Measurements from ENCODE around the gene FKRP. TPM values are rescaled to one million over a fixed set of nuclear protein-coding genes. Genes with fewer than 3 reads are reported as not detected.

The FKRP gene
- total RNA-seq, 120 experiments from 2014 or later = 18.2 to 45.4 (median 30.5) TPM

Small RNA genes within 50 kb of the gene (microRNA-seq; reads per million reads assigned to microRNA genes)
- 0 to 5.8 (median 0.92) reads per million in 43 experiments for gene MIR320E

Other genes with a start within 250 kb of the FKRP start
- 1,000 to 10,000 TPM in 107 of 120 experiments, 100 to 1,000 TPM in 13; 467 to 2,124 (median 1,470) TPM for gene CALM3, start 144.7 kb upstream of the FKRP start, total RNA-seq
- gene PTGIR, start 121.0 kb upstream of the FKRP start, total RNA-seq = 1 to 10 TPM in 20 of 120 experiments, under 1 TPM in 69, not detected in 31; 0.19 to 2.5 (median 0.63) TPM
- gene GNG8, start 109.9 kb upstream of the FKRP start, total RNA-seq = 1 to 10 TPM in 43 of 120 experiments, not detected in 77; 3.1 to 9.9 (median 5.0) TPM
- 10 to 100 TPM; 57.1 to 95.2 (median 76.6) TPM for gene DACT3, start 84.9 kb upstream of the FKRP start, total RNA-seq
- gene PRKD2, start 28.9 kb upstream of the FKRP start, total RNA-seq = 10 to 100 TPM in 104 of 120 experiments, 1 to 10 TPM in 16; 6.8 to 37.3 (median 13.5) TPM
- 100 to 1,000 TPM in 19 of 120 experiments, 10 to 100 TPM in 101; 69.7 to 119 (median 86.8) TPM for gene STRN4, start 393 bp downstream of the FKRP start, total RNA-seq
- 10 to 100 TPM in 9 of 120 experiments, 1 to 10 TPM in 110, under 1 TPM in 1; 0.79 to 17.1 (median 4.6) TPM for gene SLC1A5, start 42.5 kb downstream of the FKRP start, total RNA-seq
- gene AP2S1, start 104.8 kb downstream of the FKRP start, total RNA-seq = 100 to 1,000 TPM in 112 of 120 experiments, 10 to 100 TPM in 8; 73.1 to 190 (median 146) TPM
- 100 to 1,000 TPM in 119 of 120 experiments, 10 to 100 TPM in 1; 91.6 to 219 (median 129) TPM for gene ARHGAP35, start 114.9 kb downstream of the FKRP start, total RNA-seq